Activated CD4-positive, alpha-beta T cell treated with anti-CD3 and anti-CD28 coated beads, Interleukin-2, amount 50 U/mL, for 24 hours (primary cell): ENCODE results near the gene WNT9A.

Experiments
- DNase-seq, 2 donors: peaks; one replicate each; pipeline ENCODE4 v3.0.0-alpha.2; 2020; ENCODE audit warnings: low read depth in 1 of 2, low spot score in 1 of 2

The WNT9A gene

GRCh38 chr1:227954163-227954850, 6.6 kb upstream of the WNT9A start:
- no peak for DNase-seq

- no peak for DNase-seq
Measured at GRCh38 chr1:227953022-227953412, 5.3 kb upstream of the WNT9A start.

DNA sequence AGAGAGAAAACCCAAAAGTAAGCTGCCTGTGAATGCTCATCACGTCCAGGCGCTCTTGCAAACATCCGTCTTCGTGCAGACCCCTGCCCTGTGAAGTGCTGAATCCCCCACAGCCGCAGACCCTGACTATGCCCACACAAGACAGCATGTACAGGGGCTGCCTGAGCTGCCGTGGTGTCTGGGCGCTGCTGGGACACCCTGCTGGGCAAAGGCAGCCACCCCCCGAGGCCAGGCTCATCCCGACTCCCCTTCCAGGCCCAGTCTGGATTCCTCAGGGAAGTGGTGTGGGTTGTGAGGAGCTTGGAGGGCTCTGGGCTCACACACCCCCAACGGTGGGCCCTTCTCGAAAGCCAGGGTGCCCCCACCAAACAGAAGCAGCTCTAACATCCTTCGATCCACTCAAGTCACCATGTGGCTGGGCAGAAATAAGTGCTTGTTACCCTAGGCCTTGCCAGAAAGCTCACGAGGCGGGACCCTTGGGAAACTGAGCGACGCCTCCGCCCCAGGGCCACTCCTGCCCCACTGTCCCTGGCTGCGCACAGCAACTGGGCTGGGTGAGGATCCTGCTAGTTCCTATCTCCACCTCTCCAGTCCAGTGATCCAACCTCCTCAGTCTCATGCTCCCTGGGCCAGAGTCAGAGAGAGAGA, 4.8 kb upstream of the WNT9A start:
- DNase-seq, result no peak

DNA sequence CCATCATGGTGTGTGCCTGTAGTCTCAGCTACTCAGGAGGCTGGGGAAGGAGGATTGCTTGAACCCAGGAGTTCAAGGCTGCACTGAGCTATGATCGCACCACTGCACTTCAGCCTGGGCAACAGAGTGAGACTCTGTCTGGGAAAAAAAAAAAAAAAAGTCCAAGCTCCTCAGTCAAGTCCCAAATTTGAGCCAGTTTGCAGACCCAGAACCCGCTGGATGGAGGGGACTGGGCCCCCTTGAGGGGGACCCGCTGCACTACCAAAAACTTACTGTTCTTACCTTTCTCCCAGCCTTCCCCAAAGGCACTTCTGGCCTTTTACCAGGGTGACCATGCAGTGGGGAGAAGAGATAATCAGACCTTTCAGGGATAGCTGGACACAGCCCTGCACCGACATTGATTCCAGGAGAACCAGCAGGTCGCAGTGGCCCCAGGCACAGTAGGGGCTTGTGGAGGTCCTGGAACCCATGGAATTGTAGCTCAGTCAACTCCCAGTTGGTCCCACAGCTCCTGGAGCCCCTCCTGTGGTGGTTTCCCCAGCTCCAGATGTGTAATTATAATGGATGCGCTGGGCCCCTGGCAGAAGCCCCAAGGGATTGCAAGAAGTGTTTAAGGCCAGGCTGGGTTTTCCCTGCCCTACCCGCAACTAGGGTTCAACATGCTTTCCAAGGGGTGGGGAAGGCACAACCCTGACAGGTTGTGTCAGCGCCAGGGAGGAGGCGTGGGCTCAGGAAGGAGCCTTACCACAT, 4.1 kb upstream of the WNT9A start:
- no peak for DNase-seq

GRCh38 chr1:227950735-227951346, 3.1 kb upstream of the WNT9A start:
- DNase-seq, result no peak

DNA sequence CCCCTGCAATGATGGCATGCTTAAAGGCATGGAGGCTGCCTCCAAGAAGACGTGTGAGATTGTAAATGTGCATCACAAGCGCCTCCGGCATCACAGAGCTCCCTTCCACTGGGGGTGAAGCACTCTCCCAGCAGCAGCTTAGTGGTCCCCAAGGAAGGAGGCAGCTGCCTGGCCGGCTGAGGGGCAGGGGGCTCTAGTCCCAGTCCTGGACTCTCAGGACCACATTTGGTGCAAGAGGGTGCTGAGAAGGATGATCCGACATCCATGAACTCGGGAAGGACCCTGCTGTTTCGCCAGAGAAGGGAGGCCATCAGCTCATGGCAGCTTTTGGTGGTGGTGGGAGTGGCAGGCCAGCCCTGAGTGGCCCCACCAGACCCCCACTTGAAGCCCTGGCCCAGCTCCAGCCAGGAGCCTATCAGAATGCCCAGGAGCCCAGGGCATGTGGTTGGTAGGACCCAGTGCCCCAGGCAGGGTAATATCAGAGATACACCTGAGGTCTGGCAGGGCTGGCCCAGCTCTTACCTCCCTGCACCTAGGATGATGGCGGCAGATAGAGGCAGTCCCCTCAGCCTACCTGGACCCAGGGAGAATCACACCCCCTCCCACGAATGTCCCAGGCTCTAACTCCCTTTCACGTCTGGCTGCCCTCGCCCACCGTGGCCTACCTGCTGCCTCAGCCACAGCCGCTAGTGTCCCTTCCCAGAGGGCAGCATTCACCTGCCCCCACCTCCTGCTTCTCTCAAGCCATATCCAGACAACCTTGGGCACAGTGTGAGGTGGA, 2.4 kb upstream of the WNT9A start:
- no peak for DNase-seq

- DNase-seq, result no peak
Measured at GRCh38 chr1:227949341-227949921, 1.7 kb upstream of the WNT9A start.

- DNase-seq, result no peak
Measured at GRCh38 chr1:227948493-227949260, 945 bp upstream of the WNT9A start.

GRCh38 chr1:227947386-227947675, 401 bp downstream of the WNT9A start:
- no peak for DNase-seq

DNA sequence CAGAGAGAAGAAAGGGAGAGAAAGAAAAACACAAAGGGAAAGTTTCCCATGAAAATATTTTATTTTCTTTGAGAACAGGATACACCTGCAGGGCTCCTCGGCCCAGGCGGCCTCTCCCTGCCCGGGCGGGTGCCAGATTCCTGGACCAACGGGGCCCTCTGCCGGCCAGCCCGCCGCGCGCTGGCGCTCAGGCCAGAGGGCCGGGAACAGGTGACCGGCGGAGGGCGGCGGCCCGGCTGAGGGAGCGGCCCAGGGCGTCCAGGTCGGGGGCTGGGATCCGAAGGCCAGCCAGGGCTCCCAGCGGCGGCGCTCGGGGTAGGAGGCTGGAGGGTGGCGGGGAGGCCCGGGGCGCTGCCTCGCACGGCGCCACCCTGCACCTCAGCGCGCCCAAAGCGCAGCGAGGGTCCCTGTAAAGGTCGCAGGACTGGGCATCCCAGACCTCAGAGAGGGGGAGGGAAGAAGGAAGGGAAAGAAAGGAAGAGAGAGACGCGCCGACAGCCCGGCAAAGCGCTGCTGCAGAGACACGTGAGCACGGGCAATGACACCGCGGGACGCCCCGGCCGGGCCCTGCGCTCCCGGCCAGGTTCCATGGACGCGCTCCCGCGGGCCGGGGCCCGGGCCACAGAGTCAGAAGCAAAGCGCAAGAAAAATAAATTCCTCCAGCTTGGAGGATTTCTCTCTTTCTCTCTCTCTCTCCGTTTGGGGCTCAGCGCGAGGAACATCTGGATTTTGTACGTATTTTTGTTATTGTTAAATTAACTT, 927 bp downstream of the WNT9A start:
- DNase-seq, result no peak

DNA sequence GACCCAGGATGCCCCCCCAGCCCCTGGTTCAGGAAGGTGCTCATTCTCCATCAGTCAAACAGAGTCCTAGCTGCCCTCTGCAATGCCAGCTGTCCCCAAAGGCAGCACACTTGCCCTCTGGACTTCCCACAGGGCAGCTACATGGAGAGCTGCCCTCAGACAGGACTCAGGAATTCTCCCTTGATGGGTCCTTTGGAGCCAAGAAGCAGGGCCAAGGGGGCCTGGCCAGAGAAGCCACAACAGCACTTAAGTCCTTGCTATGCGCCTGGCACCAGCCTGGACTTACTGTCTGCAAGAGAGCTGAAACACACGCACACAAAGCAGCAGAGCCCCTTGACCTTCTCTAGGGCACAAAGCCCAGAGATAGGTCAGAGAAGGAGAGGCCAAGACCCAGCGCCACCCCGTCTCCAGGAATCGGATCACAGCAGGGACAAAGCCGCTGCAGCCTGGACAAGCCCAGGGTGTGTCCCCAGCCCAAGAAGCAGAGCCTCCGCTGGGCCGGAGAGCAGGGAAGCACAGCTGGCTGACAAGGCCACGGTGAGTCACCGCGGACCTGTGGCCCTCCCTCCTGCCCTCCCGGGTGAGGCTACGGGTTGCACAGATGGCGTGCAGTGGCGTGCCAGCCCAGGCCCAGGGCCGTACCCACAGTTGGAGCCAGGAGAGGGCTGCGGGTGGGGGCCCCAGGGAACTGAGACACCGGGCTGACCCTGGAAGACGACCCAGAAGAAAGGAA, 1.7 kb downstream of the WNT9A start:
- DNase-seq, result no peak

- DNase-seq, result no peak
Measured at GRCh38 chr1:227944931-227945890, 2.5 kb downstream of the WNT9A start.

- no peak for DNase-seq
Measured at GRCh38 chr1:227944090-227944930, 3.4 kb downstream of the WNT9A start.

DNA sequence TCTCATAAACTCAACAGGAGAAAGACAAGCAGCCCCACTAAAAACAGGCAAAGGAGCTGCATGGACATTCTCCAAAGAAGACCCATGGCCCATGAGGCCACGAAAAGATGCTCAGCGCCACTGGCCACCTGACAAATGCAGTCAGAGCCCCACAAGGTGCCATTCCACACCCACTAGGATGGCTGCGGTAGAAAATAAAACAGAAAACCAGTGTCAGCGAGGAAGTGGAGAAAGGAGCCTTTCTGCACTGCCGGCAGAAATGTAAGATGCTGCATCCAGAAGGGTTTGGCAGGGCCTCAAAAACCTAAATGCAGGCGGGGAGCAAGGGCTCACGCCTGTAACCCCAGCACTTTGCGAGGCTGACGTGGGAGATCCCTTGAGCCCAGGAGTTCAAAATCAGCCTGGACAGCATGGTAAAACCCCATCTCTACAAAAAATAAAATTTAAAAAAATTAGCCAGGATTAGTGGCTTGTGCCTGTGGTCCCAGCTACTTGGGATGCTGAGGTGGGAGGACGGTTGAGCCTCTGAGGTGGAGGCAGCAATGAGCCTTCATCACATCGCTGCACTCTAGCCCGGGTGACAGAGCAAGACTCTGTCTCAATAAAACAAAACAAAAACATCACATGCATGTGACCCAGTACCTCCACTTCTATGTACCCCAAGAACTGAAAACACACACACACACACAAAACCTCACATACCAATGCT, 4.2 kb downstream of the WNT9A start:
- no peak for DNase-seq

- no peak for DNase-seq
Measured at GRCh38 chr1:227942716-227943261, 4.9 kb downstream of the WNT9A start.
